GM12891 (cell line): ENCODE data around the gene GCNT2.

Source experiments
- POLR2A ChIP-seq: IDR thresholded peaks from 2 replicates; pipeline ENCODE4 v1.6.1; 2011; ENCODE audit warnings: low read depth, low read length, control low read depth
- SPI1 ChIP-seq: IDR thresholded peaks from 2 replicates; pipeline ENCODE4 v1.6.1; 2011; ENCODE audit warnings: low read depth, low read length, control low read depth

DNA sequence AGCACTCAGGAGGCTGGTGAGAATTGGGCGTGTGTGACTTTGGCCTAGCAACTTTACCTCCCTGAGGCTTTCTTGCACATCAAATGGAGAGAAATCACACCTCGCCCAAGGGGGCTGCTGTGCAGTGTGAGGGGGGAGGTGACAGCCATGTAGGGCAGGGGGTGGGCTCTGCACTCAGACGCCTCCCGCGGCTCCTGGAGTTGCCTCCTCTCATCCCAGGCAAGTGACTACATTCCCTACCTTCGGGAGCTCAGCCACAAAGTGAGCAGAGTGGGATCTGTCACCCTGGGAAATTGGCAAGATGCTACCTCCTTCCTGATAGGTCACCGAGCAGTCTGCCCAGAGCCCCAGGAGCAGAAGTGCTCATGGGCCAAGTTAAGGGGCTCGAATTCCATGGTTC lies 56.0 kb downstream of the GCNT2 start:
- no peak for TF ChIP-seq SPI1
- no peak for TF ChIP-seq POLR2A
